SH-SY5Y (cell line): ENCODE data around the gene CAB39.

Experiments
- GATA2 ChIP-seq: IDR thresholded peaks from 2 replicates; pipeline ENCODE4 v1.6.1; 2011; ENCODE audit warnings: mild to moderate bottlenecking, low read depth, low read length
- GATA3 ChIP-seq: IDR thresholded peaks from 2 replicates; pipeline ENCODE4 v1.6.1; 2011; ENCODE audit warnings: low read depth, mild to moderate bottlenecking, low read length, moderate library complexity

DNA sequence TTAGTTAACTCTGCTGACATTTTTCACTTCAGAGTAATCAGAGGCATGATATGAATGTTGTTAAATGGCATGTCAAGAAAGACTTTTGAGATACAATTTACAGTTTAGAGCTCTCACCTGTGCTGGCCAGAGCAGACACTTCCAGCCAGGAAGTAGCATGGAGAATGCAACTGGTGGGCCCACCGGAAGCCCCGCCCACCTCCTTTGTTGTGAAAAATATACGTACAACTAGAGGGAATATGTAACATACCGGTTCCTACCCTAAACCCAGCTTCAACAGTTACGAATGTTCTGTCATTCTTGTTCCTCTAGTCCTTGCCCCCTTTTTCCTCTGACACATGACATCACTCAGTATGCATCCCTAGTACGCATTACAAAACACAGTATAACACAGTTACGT, 81.9 kb downstream of the CAB39 start:
- TF ChIP-seq GATA2: no peak
- TF ChIP-seq GATA3: no peak
